HepG2 (cell line): Measurements from ENCODE around the gene TTC38. TPM values are rescaled to one million over a fixed set of nuclear protein-coding genes. Genes with fewer than 3 reads are reported as not detected.

ENCODE experiments used
- ATAC-seq: fragments of 200-7000 bp; cut with Tn5 transposase; 3 replicates; pipeline ENCODE4 v1.9.1; 2020; ENCODE audit warnings: mild to moderate bottlenecking, moderate library complexity
- BruUV-seq: library from RNA; stranded (reverse); fragments of 400-500 nt; replicated peaks from 2 replicates; lab custom pipeline; 2021; lab: Mats Ljungman, UMichigan
- CTCF ChIA-PET: fragments of 300-600 bp; formaldehyde crosslinking; extraction: SDS; loops from one replicate; lab custom pipeline; 2021; ENCODE audit warnings: low total read pairs, inconsistent platforms, low intra/inter-chr PET ratio; lab: Yijun Ruan, JAX
- POLR2A ChIA-PET: fragments of 350-600 bp; sonication (Branson Sonifier 250); formaldehyde crosslinking; loops from one replicate; lab custom pipeline; 2020; ENCODE audit warnings: antibody characterized with exemption, inconsistent platforms; lab: Yijun Ruan, JAX
- DNase-seq: peaks from one replicate; pipeline ENCODE4 v3.0.0-alpha.2; 2015; ENCODE audit warnings: low spot score
- FAIRE-seq: peaks from 3 replicates; lab custom pipeline; 2011; peaks lifted over from hg19 to GRCh38; lab: Jason Lieb, UNC
- H2AFZ ChIP-seq: one replicate; pipeline ENCODE4 v1.6.1; 2011; ENCODE audit warnings: low read length, inconsistent platforms
- H3K27ac ChIP-seq: fragments of 300-600 bp; 3 replicates; pipeline ENCODE4 v1.8.0; 2011; ENCODE audit warnings: mixed run types, mild to moderate bottlenecking, mixed read lengths, low read length, inconsistent platforms; ENCODE audit not compliant: insufficient read depth; ENCODE audit errors: extremely low read length
- H3K27me3 ChIP-seq, 2 experiments: fragments of 200-600 bp in 1 of 2; 2 replicates in 1 of 2; 3 replicates in 1 of 2; pipeline versions ENCODE4 v1.6.0 to v1.8.0; 2011; ENCODE audit warnings: low read length in 2 of 2, mild to moderate bottlenecking in 2 of 2, moderate library complexity in 2 of 2, inconsistent platforms in 1 of 2; ENCODE audit not compliant: insufficient read depth in 2 of 2, control insufficient read depth in 1 of 2
- H3K36me3 ChIP-seq, 2 experiments: fragments of 200-600 bp in 1 of 2; replicated peaks in 1 of 2; 2 replicates in 1 of 2; 3 replicates in 1 of 2; pipeline versions ENCODE4 v1.5.1 to v1.8.0; 2011; ENCODE audit warnings: low read length in 2 of 2, inconsistent platforms in 1 of 2; ENCODE audit not compliant: insufficient read depth in 2 of 2, control insufficient read depth in 1 of 2
- H3K4me1 ChIP-seq: 2 replicates; pipeline ENCODE4 v1.5.1; 2012; ENCODE audit warnings: low read length, inconsistent platforms; ENCODE audit not compliant: insufficient read depth
- H3K4me2 ChIP-seq: 2 replicates; pipeline ENCODE4 v1.6.0; 2011; ENCODE audit warnings: low read depth, low read length, inconsistent platforms
- H3K4me3 ChIP-seq, 3 experiments: fragments of 200-600 bp in 1 of 3; sonication (generic), shearing (Covaris generic) in 1 of 3; replicated peaks in 1 of 3; 2 replicates each; pipeline ENCODE4 v1.5.1; 2011 to 2016; ENCODE audit warnings: low read length in 3 of 3, inconsistent platforms in 2 of 3, low read depth in 2 of 3, mild to moderate bottlenecking in 2 of 3, control low read depth in 1 of 3, mixed read lengths in 1 of 3; ENCODE audit not compliant: insufficient read depth in 1 of 3
- H3K79me2 ChIP-seq: one replicate; pipeline ENCODE4 v1.6.1; 2011; ENCODE audit warnings: low read length, inconsistent platforms; ENCODE audit not compliant: insufficient read depth
- H3K9ac ChIP-seq: 2 replicates; pipeline ENCODE4 v1.6.0; 2011; ENCODE audit warnings: mild to moderate bottlenecking, low read depth, low read length, inconsistent platforms; ENCODE audit not compliant: insufficient read depth
- H3K9me3 ChIP-seq: 2 replicates; pipeline ENCODE4 v1.5.1; 2012; ENCODE audit warnings: mild to moderate bottlenecking, low read length
- H4K20me1 ChIP-seq: 2 replicates; pipeline ENCODE4 v1.6.0; 2011; ENCODE audit warnings: inconsistent platforms, mild to moderate bottlenecking, low read length, moderate library complexity; ENCODE audit not compliant: insufficient read depth
- AGO1 ChIP-seq: fragments of 200-400 bp; formaldehyde crosslinking; IDR thresholded peaks from 2 replicates; pipeline ENCODE4 v1.6.1; 2017; ENCODE audit warnings: mild to moderate bottlenecking, low read depth, low read length, moderate library complexity; ENCODE audit not compliant: poor library complexity, severe bottlenecking
- AGO2 ChIP-seq: fragments of 200-400 bp; formaldehyde crosslinking; optimal IDR thresholded peaks from 2 replicates; pipeline ENCODE3; 2017; ENCODE audit warnings: mild to moderate bottlenecking, low read depth, low read length, moderate library complexity
- FOXO4 ChIP-seq: sonication (generic); formaldehyde crosslinking; conservative IDR thresholded peaks from 2 replicates; pipeline ENCODE4 v1.8.1; 2023; ENCODE audit warnings: missing genetic modification reagents
- IKZF5 ChIP-seq: IDR thresholded peaks from 2 replicates; pipeline ENCODE4 v1.6.1; 2018; ENCODE audit warnings: missing genetic modification reagents, mild to moderate bottlenecking, missing compliant biosample characterization
- MAZ ChIP-seq, 2 experiments: sonication (generic) in 1 of 2; formaldehyde crosslinking in 1 of 2; IDR thresholded peaks; 2 replicates each; pipeline versions ENCODE4 v1.5.0 to v1.6.1; 2012 to 2020; ENCODE audit warnings: low read depth in 2 of 2, mild to moderate bottlenecking in 2 of 2, borderline replicate concordance in 1 of 2, improper control_type of control experiment in 1 of 2, low read length in 1 of 2, missing genetic modification reagents in 1 of 2, moderate library complexity in 1 of 2
- RBFOX2 ChIP-seq: fragments of 200-400 bp; formaldehyde crosslinking; IDR thresholded peaks from 2 replicates; pipeline ENCODE4 v1.6.1; 2017; ENCODE audit warnings: low read depth, mild to moderate bottlenecking, low read length
- WGBS: methylation state at CpG from one replicate; pipeline ENCODE4 v1.1.6; 2017; ENCODE audit warnings: low lambda C conversion rate; 5-methylcytosine and 5-hydroxymethylcytosine counted together
- in situ Hi-C: cut with HindIII; loops from 2 replicates; pipeline ENCODE4 v1.10.0; 2017; ENCODE audit warnings: low pct_unique_long_range_greater_than_20kb; ENCODE audit not compliant: extremely low pct_ligation_motif_present
- intact Hi-C: fragments of 100-400 bp; cut with micrococcal nuclease; formaldehyde crosslinking; loops from one replicate; pipeline ENCODE4 v1.10.0; 2022; ENCODE audit not compliant: unreplicated experiment
- polyA plus RNA-seq, 8 experiments: library from polyadenylated mRNA; depleted of rRNA in 3 of 8; stranded (reverse) in 7 of 8; unstranded in 1 of 8; fragments of >200 nt; fragmentation: Illumina TruSeq in 4 of 8; extraction: Trizol in 4 of 8; gene quantifications; 2 replicates each; pipeline versions ENCODE4 v1.2.1 to v1.2.3, GENCODE V29; 2011 to 2016; ENCODE audit warnings: low read depth in 4 of 8, missing spikeins in 1 of 8, mixed read lengths in 1 of 8; ENCODE audit not compliant: insufficient read depth in 1 of 8
- total RNA-seq, 5 experiments: library from RNA; depleted of rRNA; stranded (reverse); fragments of >200 nt; fragmentation: Illumina TruSeq; extraction: Trizol; gene quantifications; 2 replicates each; pipeline ENCODE4 v1.2.3, GENCODE V29; 2016; ENCODE audit warnings: low read depth in 1 of 5

The TTC38 gene
- total and polyA plus RNA-seq, 2 of the 13 experiments (the other 11 are each of a cell fraction or from before 2014, with no cell fraction given): 101 to 105 TPM

- CTCF ChIA-PET: no interaction called here
- WGBS: 97% methylated on average over 14 of the region's 33 CpGs
These were observed 21.6 kb downstream of the TTC38 start for GRCh38 chr22:46289244-46289891.

More at GRCh38 chr22:46289244-46289891, 21.6 kb downstream of the TTC38 start:
- H3K4me3 ChIP-seq: no peak overlapping the region
- H3K9me3 ChIP-seq: no peaks in the 10 kb centered on the region
- H3K79me2 ChIP-seq: no peaks in the 10 kb centered on the region
- no peak overlapping the region for H3K27ac ChIP-seq
- no peak overlapping the region for H3K4me2 ChIP-seq
- H4K20me1 ChIP-seq: no peaks in the 10 kb centered on the region
- intact Hi-C loops: no loop called here
- no peak for DNase-seq
- ATAC-seq: no peak; the same call in 2 of the 3 replicates
- no peak overlapping the region for H2AFZ ChIP-seq
- no peaks in the 10 kb centered on the region for H3K27me3 ChIP-seq
- peaks cover 43 to 76% of the 10 kb centered on the region in 2 experiments for H3K36me3 ChIP-seq
- POLR2A ChIA-PET: interaction anchor here (1.1 to 4.2 kb wide), 3 partner anchors 9 to 21 kb away, joined by 3 to 33 read pairs (median 9); partner anchors contain the start of gene TTC38
- FAIRE-seq: no peak
- peak; percentile 79 for TF ChIP-seq RBFOX2
- peak; percentile 96 for TF ChIP-seq AGO2
- no peak for TF ChIP-seq IKZF5
- TF ChIP-seq MAZ (IDR thresholded peaks at IDR 0.05; ENCODE audit: borderline replicate concordance, low read depth, low read length): no peak
- TF ChIP-seq MAZ (CRISPR knock-in tag; IDR thresholded peaks at IDR 0.05; ENCODE audit: low read depth): no peak
- TF ChIP-seq FOXO4 (CRISPR knock-in tag): 0 out of 2 replicates have a peak, but pooled peaks have one; percentile 61
- peak; percentile 23 for TF ChIP-seq AGO1
- H3K4me1 ChIP-seq: no peaks in the 10 kb centered on the region
- no peak overlapping the region for H3K9ac ChIP-seq
- BruUV-seq: no TSS peak
- in situ Hi-C loops: no loop called here
